HG03135 (cell line): Measurements from ENCODE around the gene CSF2RB.

Experiments used
- ATAC-seq: cut with Tn5 transposase; IDR thresholded peaks from one replicate; pipeline ENCODE4 v1.9.1; 2021; ENCODE audit warnings: mild to moderate bottlenecking, moderate library complexity; ENCODE audit not compliant: unreplicated experiment

Gene CSF2RB

GRCh38 chr22:36918586-36919284, 5.3 kb downstream of the CSF2RB start:
- ATAC-seq, result no peak

GRCh38 chr22:36921309-36922104, 8.1 kb downstream of the CSF2RB start:
- no peak for ATAC-seq

- ATAC-seq, result no peak
Measured at GRCh38 chr22:36922105-36922608, 8.7 kb downstream of the CSF2RB start.

GRCh38 chr22:36922711-36923110, 9.3 kb downstream of the CSF2RB start:
- ATAC-seq, result no peak

GRCh38 chr22:36923131-36923788, 9.8 kb downstream of the CSF2RB start:
- no peak for ATAC-seq

GRCh38 chr22:36924151-36924698, 10.8 kb downstream of the CSF2RB start:
- ATAC-seq, result no peak

- ATAC-seq, result no peak
Measured at GRCh38 chr22:36925388-36926290, 12.2 kb downstream of the CSF2RB start.

GRCh38 chr22:36926309-36926708, 12.9 kb downstream of the CSF2RB start:
- ATAC-seq, result no peak

- no peak for ATAC-seq
Measured at GRCh38 chr22:36926721-36927435, 13.4 kb downstream of the CSF2RB start.

GRCh38 chr22:36927671-36928070, 14.2 kb downstream of the CSF2RB start:
- ATAC-seq, result no peak

- no peak for ATAC-seq
Measured at GRCh38 chr22:36928196-36928595, 14.8 kb downstream of the CSF2RB start.

GRCh38 chr22:36928786-36929535, 15.5 kb downstream of the CSF2RB start:
- no peak for ATAC-seq

GRCh38 chr22:36929621-36930020, 16.2 kb downstream of the CSF2RB start:
- ATAC-seq, result no peak

GRCh38 chr22:36930041-36930935, 16.9 kb downstream of the CSF2RB start:
- ATAC-seq, result no peak

GRCh38 chr22:36931446-36931845, 18.0 kb downstream of the CSF2RB start:
- ATAC-seq, result no peak

GRCh38 chr22:36933629-36934417, 20.4 kb downstream of the CSF2RB start:
- no peak for ATAC-seq
